ENCODE data around the gene BRD2.

Gene BRD2

GRCh38 chr6:32971242-32971580 is 2.8 kb downstream of the BRD2 start:
- in situ Hi-C loops (cut with MboI; ENCODE audit: low sequenced_read_pairs): no loop called here

GRCh38 chr6:32971581-32972352 is 3.4 kb downstream of the BRD2 start:
- in situ Hi-C loops (cut with MboI; ENCODE audit: low sequenced_read_pairs): no loop called here

GRCh38 chr6:32972353-32973143 is 4.2 kb downstream of the BRD2 start:
- in situ Hi-C loops (cut with MboI; ENCODE audit: low sequenced_read_pairs): no loop called here

- in situ Hi-C loops (cut with MboI; ENCODE audit: low sequenced_read_pairs): no loop called here
These were observed 5.0 kb downstream of the BRD2 start for GRCh38 chr6:32973144-32974015.

GRCh38 chr6:32974016-32974333 is 5.6 kb downstream of the BRD2 start:
- in situ Hi-C loops (cut with MboI; ENCODE audit: low sequenced_read_pairs): no loop called here

GRCh38 chr6:32974541-32975308 is 6.3 kb downstream of the BRD2 start:
- in situ Hi-C loops (cut with MboI; ENCODE audit: low sequenced_read_pairs): loop anchor here (25.0 kb wide), 1 partner anchor 87 kb away; no protein-coding TSS in a partner anchor

GRCh38 chr6:32975886-32976285 is 7.5 kb downstream of the BRD2 start:
- in situ Hi-C loops (cut with MboI; ENCODE audit: low sequenced_read_pairs): loop anchor here (25.0 kb wide), 1 partner anchor 89 kb away; no protein-coding TSS in a partner anchor

GRCh38 chr6:32976334-32977069 is 8.1 kb downstream of the BRD2 start:
- in situ Hi-C loops (cut with MboI; ENCODE audit: low sequenced_read_pairs): loop anchor here (25.0 kb wide), 1 partner anchor 89 kb away; no protein-coding TSS in a partner anchor

- in situ Hi-C loops (cut with MboI; ENCODE audit: low sequenced_read_pairs): loop anchor here (25.0 kb wide), 1 partner anchor 90 kb away; no protein-coding TSS in a partner anchor
These were observed 9.0 kb downstream of the BRD2 start for GRCh38 chr6:32977272-32977952.

GRCh38 chr6:32977953-32978324 is 9.5 kb downstream of the BRD2 start:
- in situ Hi-C loops (cut with MboI; ENCODE audit: low sequenced_read_pairs): loop anchor here (25.0 kb wide), 1 partner anchor 91 kb away; no protein-coding TSS in a partner anchor

GRCh38 chr6:32979720-32980487 is 11.5 kb downstream of the BRD2 start:
- in situ Hi-C loops (cut with MboI; ENCODE audit: low sequenced_read_pairs): loop anchor here (25.0 kb wide), 1 partner anchor 93 kb away; no protein-coding TSS in a partner anchor

- in situ Hi-C loops (cut with MboI; ENCODE audit: low sequenced_read_pairs): loop anchor here (25.0 kb wide), 1 partner anchor 93 kb away; no protein-coding TSS in a partner anchor
These were observed 12.2 kb downstream of the BRD2 start for GRCh38 chr6:32980488-32981038.

GRCh38 chr6:32982084-32982701 is 13.8 kb downstream of the BRD2 start:
- in situ Hi-C loops (cut with MboI; ENCODE audit: low sequenced_read_pairs): loop anchor here (25.0 kb wide), 1 partner anchor 95 kb away; no protein-coding TSS in a partner anchor

GRCh38 chr6:32982702-32983492 is 14.5 kb downstream of the BRD2 start:
- in situ Hi-C loops (cut with MboI; ENCODE audit: low sequenced_read_pairs): loop anchor here (25.0 kb wide), 1 partner anchor 96 kb away; no protein-coding TSS in a partner anchor

GRCh38 chr6:32983493-32983848 is 15.1 kb downstream of the BRD2 start:
- in situ Hi-C loops (cut with MboI; ENCODE audit: low sequenced_read_pairs): loop anchor here (25.0 kb wide), 1 partner anchor 96 kb away; no protein-coding TSS in a partner anchor

- in situ Hi-C loops (cut with MboI; ENCODE audit: low sequenced_read_pairs): loop anchor here (25.0 kb wide), 1 partner anchor 97 kb away; no protein-coding TSS in a partner anchor
These were observed 15.7 kb downstream of the BRD2 start for GRCh38 chr6:32983964-32984621.

Measured in HL-60/S4 treated with retinoic acid at 250 ng/mL for 4 days and 3 days (cell line).